Measurements from ENCODE around the gene CDPF1.

CDPF1 gene

GRCh38 chr22:46280999-46281623 lies 31.0 kb upstream of the CDPF1 start:
- 80 to 86% methylated on average over 18 to 19 of the region's 19 CpGs for WGBS, 2 experiments (ENCODE audit: insufficient coverage in 2 of 2)

GRCh38 chr22:46280063-46280817 lies 30.1 kb upstream of the CDPF1 start:
- WGBS, 2 experiments (ENCODE audit: insufficient coverage in 2 of 2), result 95 to 97% methylated on average over 8 to 9 of the region's 12 CpGs
- Histone ChIP-seq H3K27ac (ENCODE audit: low read depth, low read length, severe bottlenecking) (no peak overlapping the region), H3K4me3 (ENCODE audit: extremely low read depth, insufficient read depth, low read length, poor library complexity, severe bottlenecking) (no peak overlapping the region), H3K9me3 (ENCODE audit: control insufficient read depth, low read length) (no peaks in the 10 kb centered on the region), H3K36me3 (ENCODE audit: control insufficient read depth, insufficient read depth, low read length) (peaks cover 86% of the 10 kb centered on the region), H3K4me1 (ENCODE audit: control insufficient read depth, insufficient read depth, low read length, poor library complexity, severe bottlenecking) (no peaks in the 10 kb centered on the region)

More at GRCh38 chr22:46280999-46281623, 31.0 kb upstream of the CDPF1 start:
- no peaks in the 10 kb centered on the region for H3K4me1 ChIP-seq (ENCODE audit: control insufficient read depth, insufficient read depth, low read length, poor library complexity, severe bottlenecking)
- peaks cover 83% of the 10 kb centered on the region for H3K36me3 ChIP-seq (ENCODE audit: control insufficient read depth, insufficient read depth, low read length)
- H3K4me3 ChIP-seq (ENCODE audit: extremely low read depth, insufficient read depth, low read length, poor library complexity, severe bottlenecking), result no peak overlapping the region
- no peak overlapping the region for H3K27ac ChIP-seq (ENCODE audit: low read depth, low read length, severe bottlenecking)
- H3K9me3 ChIP-seq (ENCODE audit: control insufficient read depth, low read length), result no peaks in the 10 kb centered on the region

- H3K36me3 ChIP-seq (ENCODE audit: control insufficient read depth, insufficient read depth, low read length), result peaks cover 86% of the 10 kb centered on the region
Measured at GRCh38 chr22:46278656-46279645, 28.9 kb upstream of the CDPF1 start.

GRCh38 chr22:46276563-46276962 lies 26.5 kb upstream of the CDPF1 start:
- no peak overlapping the region for H3K27ac ChIP-seq (ENCODE audit: low read depth, low read length, severe bottlenecking)
- no peaks in the 10 kb centered on the region for H3K9me3 ChIP-seq (ENCODE audit: control insufficient read depth, low read length)
- H3K4me1 ChIP-seq (ENCODE audit: control insufficient read depth, insufficient read depth, low read length, poor library complexity, severe bottlenecking), result no peaks in the 10 kb centered on the region
- no peak overlapping the region for H3K4me3 ChIP-seq (ENCODE audit: extremely low read depth, insufficient read depth, low read length, poor library complexity, severe bottlenecking)
- WGBS, 2 experiments (ENCODE audit: insufficient coverage in 2 of 2), result 100% methylated on average over 1 of the region's 7 CpGs; no CpG with 5 or more reads in 1 of the 2 experiments
- H3K36me3 ChIP-seq (ENCODE audit: control insufficient read depth, insufficient read depth, low read length), result peaks cover 83% of the 10 kb centered on the region

More at GRCh38 chr22:46278656-46279645, 28.9 kb upstream of the CDPF1 start:
- WGBS, 2 experiments (ENCODE audit: insufficient coverage in 2 of 2), result 92 to 93% methylated on average over 12 to 22 of the region's 22 CpGs
- H3K9me3 ChIP-seq (ENCODE audit: control insufficient read depth, low read length), result no peaks in the 10 kb centered on the region
- H3K4me1 ChIP-seq (ENCODE audit: control insufficient read depth, insufficient read depth, low read length, poor library complexity, severe bottlenecking), result no peaks in the 10 kb centered on the region
- H3K4me3 ChIP-seq (ENCODE audit: extremely low read depth, insufficient read depth, low read length, poor library complexity, severe bottlenecking), result no peak overlapping the region
- H3K27ac ChIP-seq (ENCODE audit: low read depth, low read length, severe bottlenecking), result no peak overlapping the region

- H3K36me3 ChIP-seq (ENCODE audit: control insufficient read depth, insufficient read depth, low read length), result peaks cover 76% of the 10 kb centered on the region
- no peak overlapping the region for H3K27ac ChIP-seq (ENCODE audit: low read depth, low read length, severe bottlenecking)
- 89 to 100% methylated on average over 1 to 3 of the region's 3 CpGs for WGBS, 2 experiments (ENCODE audit: insufficient coverage in 2 of 2)
- no peaks in the 10 kb centered on the region for H3K4me1 ChIP-seq (ENCODE audit: control insufficient read depth, insufficient read depth, low read length, poor library complexity, severe bottlenecking)
- no peaks in the 10 kb centered on the region for H3K9me3 ChIP-seq (ENCODE audit: control insufficient read depth, low read length)
- H3K4me3 ChIP-seq (ENCODE audit: extremely low read depth, insufficient read depth, low read length, poor library complexity, severe bottlenecking), result no peak overlapping the region
Measured at GRCh38 chr22:46275455-46276122, 25.5 kb upstream of the CDPF1 start.

GRCh38 chr22:46274381-46274780 lies 24.3 kb upstream of the CDPF1 start:
- WGBS, 2 experiments (ENCODE audit: insufficient coverage in 2 of 2), result 97 to 99% methylated on average over 7 of the region's 8 CpGs
- H3K36me3 ChIP-seq (ENCODE audit: control insufficient read depth, insufficient read depth, low read length), result peaks cover 67% of the 10 kb centered on the region
- no peaks in the 10 kb centered on the region for H3K4me1 ChIP-seq (ENCODE audit: control insufficient read depth, insufficient read depth, low read length, poor library complexity, severe bottlenecking)
- H3K4me3 ChIP-seq (ENCODE audit: extremely low read depth, insufficient read depth, low read length, poor library complexity, severe bottlenecking), result no peak overlapping the region
- no peaks in the 10 kb centered on the region for H3K9me3 ChIP-seq (ENCODE audit: control insufficient read depth, low read length)
- H3K27ac ChIP-seq (ENCODE audit: low read depth, low read length, severe bottlenecking), result no peak overlapping the region

DNA sequence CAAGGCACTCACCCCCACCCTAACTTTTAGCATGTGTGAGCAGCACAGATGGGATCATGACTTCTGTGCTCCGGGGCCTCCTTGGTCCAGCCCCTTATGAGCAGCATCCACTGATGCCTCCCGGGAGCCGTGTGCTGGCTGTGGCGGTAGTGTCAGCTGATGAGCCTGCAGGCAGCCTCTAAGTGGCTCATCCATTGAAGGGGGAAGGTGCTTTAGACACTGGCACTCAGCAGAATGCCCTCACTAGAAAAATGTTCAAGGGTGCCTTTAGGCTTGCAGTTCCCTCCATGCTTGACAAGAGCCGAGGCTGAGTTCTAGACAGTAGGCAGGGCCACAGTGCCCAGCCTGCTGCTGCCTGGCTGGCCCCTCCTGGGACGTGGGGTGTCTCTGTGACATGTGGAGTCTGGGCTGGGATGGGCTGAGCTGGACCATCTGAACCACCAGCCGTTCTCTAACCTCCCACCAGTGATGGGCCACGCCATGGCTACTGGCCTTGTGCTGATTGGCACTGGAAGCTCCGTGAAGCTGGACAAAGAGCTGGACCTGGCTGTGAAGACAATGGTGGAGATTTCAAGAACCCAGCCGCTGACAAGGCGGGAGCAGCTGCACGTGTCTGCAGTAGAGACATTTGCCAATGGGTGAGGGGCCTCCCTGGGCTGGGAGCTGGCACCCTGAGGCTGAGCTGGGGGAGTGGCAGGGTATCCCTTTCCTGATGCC lies 23.5 kb upstream of the CDPF1 start:
- 91 to 99% methylated on average over 9 to 11 of the region's 12 CpGs for WGBS, 2 experiments (ENCODE audit: insufficient coverage in 2 of 2)
- no peak overlapping the region for H3K27ac ChIP-seq (ENCODE audit: low read depth, low read length, severe bottlenecking)
- no peaks in the 10 kb centered on the region for H3K4me1 ChIP-seq (ENCODE audit: control insufficient read depth, insufficient read depth, low read length, poor library complexity, severe bottlenecking)
- peaks cover 60% of the 10 kb centered on the region for H3K36me3 ChIP-seq (ENCODE audit: control insufficient read depth, insufficient read depth, low read length)
- H3K9me3 ChIP-seq (ENCODE audit: control insufficient read depth, low read length), result no peaks in the 10 kb centered on the region
- H3K4me3 ChIP-seq (ENCODE audit: extremely low read depth, insufficient read depth, low read length, poor library complexity, severe bottlenecking), result no peak overlapping the region

- no peaks in the 10 kb centered on the region for H3K4me1 ChIP-seq (ENCODE audit: control insufficient read depth, insufficient read depth, low read length, poor library complexity, severe bottlenecking)
- peaks cover 53% of the 10 kb centered on the region for H3K36me3 ChIP-seq (ENCODE audit: control insufficient read depth, insufficient read depth, low read length)
- 95 to 99% methylated on average over 11 to 12 of the region's 12 CpGs for WGBS, 2 experiments (ENCODE audit: insufficient coverage in 2 of 2)
Measured at GRCh38 chr22:46272762-46273431, 22.8 kb upstream of the CDPF1 start.

GRCh38 chr22:46272196-46272595 lies 22.1 kb upstream of the CDPF1 start:
- Histone ChIP-seq H3K36me3 (ENCODE audit: control insufficient read depth, insufficient read depth, low read length) (peaks cover 49% of the 10 kb centered on the region), H3K9me3 (ENCODE audit: control insufficient read depth, low read length) (no peaks in the 10 kb centered on the region), H3K27ac (ENCODE audit: low read depth, low read length, severe bottlenecking) (no peak overlapping the region), H3K4me1 (ENCODE audit: control insufficient read depth, insufficient read depth, low read length, poor library complexity, severe bottlenecking) (no peaks in the 10 kb centered on the region), H3K4me3 (ENCODE audit: extremely low read depth, insufficient read depth, low read length, poor library complexity, severe bottlenecking) (no peak overlapping the region)
- 92 to 100% methylated on average over 5 to 6 of the region's 8 CpGs for WGBS, 2 experiments (ENCODE audit: insufficient coverage in 2 of 2)

More at GRCh38 chr22:46272762-46273431, 22.8 kb upstream of the CDPF1 start:
- H3K4me3 ChIP-seq (ENCODE audit: extremely low read depth, insufficient read depth, low read length, poor library complexity, severe bottlenecking), result no peak overlapping the region
- H3K9me3 ChIP-seq (ENCODE audit: control insufficient read depth, low read length), result no peaks in the 10 kb centered on the region
- H3K27ac ChIP-seq (ENCODE audit: low read depth, low read length, severe bottlenecking), result no peak overlapping the region

All from mesodermal cell (in vitro differentiated cells).